ENCODE data around the gene NDST1. TPM values are rescaled to one million over a fixed set of nuclear protein-coding genes. Genes with fewer than 3 reads are reported as not detected.

The NDST1 gene
- total RNA-seq, 1 experiment from 2014 or later, result 33.1 TPM

- CTCF ChIA-PET, result no interaction called here
- Histone ChIP-seq H4K20me1 (ENCODE audit: insufficient read depth) (no peaks in the 10 kb centered on the region), H3K4me1 (ENCODE audit: control insufficient read depth in 1 of 2, insufficient read depth in 2 of 2, low read length in 2 of 2) (no peaks in the 10 kb centered on the region), H3K36me3 (ENCODE audit: control insufficient read depth in 1 of 2, insufficient read depth in 2 of 2, low read length in 2 of 2) (no peaks in the 10 kb centered on the region), H3K4me3 (replicated peaks in 1 of 2; ENCODE audit: low read depth in 1 of 2, low read length in 2 of 2) (no peak overlapping the region), H3K79me2 (ENCODE audit: insufficient read depth, low read length) (no peaks in the 10 kb centered on the region), H2AFZ (ENCODE audit: low read depth, low read length, poor library complexity, severe bottlenecking) (no peak overlapping the region), H3K9me3 (ENCODE audit: control insufficient read depth in 1 of 2, insufficient read depth in 1 of 2, low read depth in 1 of 2, low read length in 2 of 2) (no peaks in the 10 kb centered on the region), H3K27me3 (ENCODE audit: insufficient read depth, low read length) (no peaks in the 10 kb centered on the region), H3K4me2 (ENCODE audit: low read length) (no peak overlapping the region), H3K9ac (ENCODE audit: low read length) (no peak overlapping the region), H3K9me2 (ENCODE audit: insufficient read depth) (no peaks in the 10 kb centered on the region), H3K27ac (ENCODE audit: low read depth, low read length) (no peak overlapping the region)
- no peak for ATAC-seq
- TF ChIP-seq ZNF274 (IDR thresholded peaks at IDR 0.05; ENCODE audit: low read depth, low read length), result no peak
- TF ChIP-seq POLR2A (IDR thresholded peaks at IDR 0.05; ENCODE audit: borderline replicate concordance, extremely low read depth, insufficient read depth, insufficient read length), result no peak
- no peak for TF ChIP-seq ZBTB33 (IDR thresholded peaks at IDR 0.05; ENCODE audit: extremely low read depth, insufficient replicate concordance, low read length)
- POLR2A ChIA-PET, result no interaction called here
- intact Hi-C loops (cut with micrococcal nuclease), result no loop called here
- DNase-seq (ENCODE audit: low read depth, low spot score), result no peak
- no TSS peak for BruUV-seq (replicated peaks)
- RAD21 ChIA-PET (ENCODE audit: low non-redundant PET in 1 of 2, low total read pairs in 2 of 2, uncharacterized antibody in 2 of 2, unreplicated experiment in 2 of 2), result no interaction called here
These were observed 79.1 kb downstream of the NDST1 start for GRCh38 chr5:150587016-150587415.

- Histone ChIP-seq H3K79me2 (ENCODE audit: insufficient read depth, low read length) (no peaks in the 10 kb centered on the region), H2AFZ (ENCODE audit: low read depth, low read length, poor library complexity, severe bottlenecking) (no peak overlapping the region), H4K20me1 (ENCODE audit: insufficient read depth) (no peaks in the 10 kb centered on the region), H3K9me3 (ENCODE audit: control insufficient read depth in 1 of 2, insufficient read depth in 1 of 2, low read depth in 1 of 2, low read length in 2 of 2) (no peaks in the 10 kb centered on the region), H3K36me3 (ENCODE audit: control insufficient read depth in 1 of 2, insufficient read depth in 2 of 2, low read length in 2 of 2) (no peaks in the 10 kb centered on the region), H3K9ac (ENCODE audit: low read length) (no peak overlapping the region), H3K4me1 (ENCODE audit: control insufficient read depth in 1 of 2, insufficient read depth in 2 of 2, low read length in 2 of 2) (no peaks in the 10 kb centered on the region; a peak in 1 of 4 replicates), H3K4me3 (replicated peaks in 1 of 2; ENCODE audit: low read depth in 1 of 2, low read length in 2 of 2) (no peak overlapping the region), H3K27me3 (ENCODE audit: insufficient read depth, low read length) (no peaks in the 10 kb centered on the region), H3K9me2 (ENCODE audit: insufficient read depth) (no peaks in the 10 kb centered on the region), H3K4me2 (ENCODE audit: low read length) (no peak overlapping the region), H3K27ac (ENCODE audit: low read depth, low read length) (no peak overlapping the region)
- ChIA-PET CTCF (no interaction called here), RAD21 (ENCODE audit: low non-redundant PET in 1 of 2, low total read pairs in 2 of 2, uncharacterized antibody in 2 of 2, unreplicated experiment in 2 of 2) (no interaction called here), POLR2A (no interaction called here)
- intact Hi-C loops (cut with micrococcal nuclease), result no loop called here
- DNase-seq (ENCODE audit: low read depth, low spot score), result no peak
- no TSS peak for BruUV-seq (replicated peaks)
- no peak for ATAC-seq
- TF ChIP-seq RAD21 (IDR thresholded peaks at IDR 0.05; ENCODE audit: low read depth), result no peak
- TF ChIP-seq JUND (IDR thresholded peaks at IDR 0.05), result no peak
- TF ChIP-seq POLR2A (IDR thresholded peaks at IDR 0.05; ENCODE audit: borderline replicate concordance, extremely low read depth, insufficient read depth, insufficient read length), result no peak
- no peak for TF ChIP-seq EZH2 (IDR thresholded peaks at IDR 0.05)
- TF ChIP-seq ZBTB33 (IDR thresholded peaks at IDR 0.05; ENCODE audit: extremely low read depth, insufficient replicate concordance, low read length), result no peak
- no peak for TF ChIP-seq ZFX (IDR thresholded peaks at IDR 0.05)
- TF ChIP-seq POLR2AphosphoS5 (IDR thresholded peaks at IDR 0.05; ENCODE audit: low read depth, low read length), result no peak
- no peak for TF ChIP-seq EGR1 (IDR thresholded peaks at IDR 0.05; ENCODE audit: low read depth)
- TF ChIP-seq SRF (IDR thresholded peaks at IDR 0.05; ENCODE audit: low read depth), result no peak
- no peak for TF ChIP-seq CTCF (IDR thresholded peaks at IDR 0.05 in 2 of 3, conservative IDR thresholded peaks at IDR 0.05 in 1 of 3; ENCODE audit: borderline replicate concordance in 1 of 3, insufficient read depth in 1 of 3, low read depth in 2 of 3, low read length in 2 of 3)
- TF ChIP-seq ZNF274 (IDR thresholded peaks at IDR 0.05; ENCODE audit: low read depth, low read length), result no peak
- TF ChIP-seq EZH2phosphoT487 (IDR thresholded peaks at IDR 0.05; ENCODE audit: borderline replicate concordance), result no peak
- no peak for TF ChIP-seq ELF1 (IDR thresholded peaks at IDR 0.05; ENCODE audit: borderline replicate concordance, low read depth)
These were observed 80.1 kb downstream of the NDST1 start for GRCh38 chr5:150587856-150588595.
